GM21447 (cell line): ENCODE results near the gene AR.

Experiments
- ATAC-seq: cut with Tn5 transposase; IDR thresholded peaks from one replicate; pipeline ENCODE4 v1.9.1; 2021; ENCODE audit not compliant: unreplicated experiment

AR gene, protein sequence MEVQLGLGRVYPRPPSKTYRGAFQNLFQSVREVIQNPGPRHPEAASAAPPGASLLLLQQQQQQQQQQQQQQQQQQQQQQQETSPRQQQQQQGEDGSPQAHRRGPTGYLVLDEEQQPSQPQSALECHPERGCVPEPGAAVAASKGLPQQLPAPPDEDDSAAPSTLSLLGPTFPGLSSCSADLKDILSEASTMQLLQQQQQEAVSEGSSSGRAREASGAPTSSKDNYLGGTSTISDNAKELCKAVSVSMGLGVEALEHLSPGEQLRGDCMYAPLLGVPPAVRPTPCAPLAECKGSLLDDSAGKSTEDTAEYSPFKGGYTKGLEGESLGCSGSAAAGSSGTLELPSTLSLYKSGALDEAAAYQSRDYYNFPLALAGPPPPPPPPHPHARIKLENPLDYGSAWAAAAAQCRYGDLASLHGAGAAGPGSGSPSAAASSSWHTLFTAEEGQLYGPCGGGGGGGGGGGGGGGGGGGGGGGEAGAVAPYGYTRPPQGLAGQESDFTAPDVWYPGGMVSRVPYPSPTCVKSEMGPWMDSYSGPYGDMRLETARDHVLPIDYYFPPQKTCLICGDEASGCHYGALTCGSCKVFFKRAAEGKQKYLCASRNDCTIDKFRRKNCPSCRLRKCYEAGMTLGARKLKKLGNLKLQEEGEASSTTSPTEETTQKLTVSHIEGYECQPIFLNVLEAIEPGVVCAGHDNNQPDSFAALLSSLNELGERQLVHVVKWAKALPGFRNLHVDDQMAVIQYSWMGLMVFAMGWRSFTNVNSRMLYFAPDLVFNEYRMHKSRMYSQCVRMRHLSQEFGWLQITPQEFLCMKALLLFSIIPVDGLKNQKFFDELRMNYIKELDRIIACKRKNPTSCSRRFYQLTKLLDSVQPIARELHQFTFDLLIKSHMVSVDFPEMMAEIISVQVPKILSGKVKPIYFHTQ

DNA sequence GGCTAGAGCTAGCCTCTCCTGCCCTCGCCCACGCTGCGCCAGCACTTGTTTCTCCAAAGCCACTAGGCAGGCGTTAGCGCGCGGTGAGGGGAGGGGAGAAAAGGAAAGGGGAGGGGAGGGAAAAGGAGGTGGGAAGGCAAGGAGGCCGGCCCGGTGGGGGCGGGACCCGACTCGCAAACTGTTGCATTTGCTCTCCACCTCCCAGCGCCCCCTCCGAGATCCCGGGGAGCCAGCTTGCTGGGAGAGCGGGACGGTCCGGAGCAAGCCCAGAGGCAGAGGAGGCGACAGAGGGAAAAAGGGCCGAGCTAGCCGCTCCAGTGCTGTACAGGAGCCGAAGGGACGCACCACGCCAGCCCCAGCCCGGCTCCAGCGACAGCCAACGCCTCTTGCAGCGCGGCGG lies at the start of gene AR:
Gene AR, plus strand, starts transcription at position 204 of the 400 bp plus-strand sequence. CDS start 1,126 bp downstream, outside the sequence.
- ATAC-seq, result no peak

DNA sequence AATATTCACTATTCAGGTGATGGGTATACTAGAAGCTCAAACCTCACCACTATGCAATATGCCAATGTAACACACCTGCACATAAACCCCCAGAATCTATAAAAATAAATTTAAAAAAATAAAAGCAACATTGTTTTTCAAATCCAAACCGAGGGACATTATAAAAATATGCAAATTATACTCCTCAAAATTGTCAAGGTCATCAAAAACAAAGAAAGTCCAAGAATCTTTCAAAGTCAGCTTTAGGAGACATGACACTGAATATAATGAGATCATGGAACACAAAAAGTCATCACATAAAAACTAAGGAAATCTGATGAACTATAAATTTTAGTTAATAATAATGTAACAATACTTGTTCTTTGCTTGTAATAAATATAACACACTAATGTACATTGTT lies 43.2 kb upstream of the AR start:
- ATAC-seq, result no peak

DNA sequence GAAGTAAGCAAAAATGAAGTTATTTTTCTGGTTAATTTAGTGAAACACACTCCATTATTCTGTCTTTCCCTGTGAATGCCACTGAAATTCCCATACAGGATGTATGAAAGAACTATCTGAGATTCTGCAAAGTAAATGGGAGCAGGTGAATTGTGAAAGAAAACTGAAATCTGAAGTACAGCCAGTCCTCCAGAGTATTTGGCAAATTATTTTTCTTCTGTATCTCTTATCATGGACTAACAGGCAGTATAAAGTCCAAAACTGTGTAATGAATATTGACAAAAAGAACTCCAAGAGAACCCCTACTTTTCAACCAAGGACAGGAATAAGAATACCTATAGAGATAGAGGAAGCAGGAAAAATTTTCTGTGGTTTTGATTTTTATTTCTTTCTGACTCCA lies 40.8 kb upstream of the AR start:
- ATAC-seq, result no peak

DNA sequence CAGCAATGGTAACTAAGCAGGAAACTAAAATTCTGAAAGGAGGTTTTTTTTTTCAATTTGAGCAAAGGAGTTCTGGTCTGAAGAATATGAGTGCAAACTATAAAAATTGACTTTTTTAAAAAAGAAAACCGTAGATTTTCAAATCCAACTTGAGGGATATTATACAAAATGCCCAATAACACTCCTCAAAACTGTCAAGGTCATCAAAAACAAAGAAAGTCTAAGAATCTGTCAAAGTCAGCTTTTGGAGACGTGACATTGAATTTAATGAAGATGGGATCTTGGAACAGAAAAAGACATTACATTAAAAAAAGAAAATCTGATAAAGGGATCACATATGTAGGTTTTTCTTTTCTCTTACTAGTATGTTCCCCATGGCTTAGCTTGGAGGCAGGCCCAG lies 40.4 kb upstream of the AR start:
- ATAC-seq, result no peak

DNA sequence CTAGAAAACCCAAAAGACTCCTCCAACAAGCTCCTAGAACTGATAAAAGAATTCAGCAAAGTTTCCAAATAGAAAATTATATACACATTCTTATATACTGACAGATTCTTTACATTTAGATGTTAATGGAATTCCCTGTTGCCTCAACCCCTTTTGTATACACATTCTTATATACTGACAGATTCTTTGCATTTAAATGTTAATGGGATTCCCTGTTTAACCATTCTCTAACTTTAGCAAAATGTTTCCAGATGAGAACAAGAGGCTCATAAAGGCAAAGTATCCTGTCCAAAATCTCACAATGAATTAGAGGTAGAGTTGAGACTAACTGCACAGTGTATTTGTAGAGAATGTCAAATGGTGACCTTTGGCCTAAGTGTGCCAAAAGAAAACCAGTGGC lies 23.1 kb upstream of the AR start:
- no peak for ATAC-seq

DNA sequence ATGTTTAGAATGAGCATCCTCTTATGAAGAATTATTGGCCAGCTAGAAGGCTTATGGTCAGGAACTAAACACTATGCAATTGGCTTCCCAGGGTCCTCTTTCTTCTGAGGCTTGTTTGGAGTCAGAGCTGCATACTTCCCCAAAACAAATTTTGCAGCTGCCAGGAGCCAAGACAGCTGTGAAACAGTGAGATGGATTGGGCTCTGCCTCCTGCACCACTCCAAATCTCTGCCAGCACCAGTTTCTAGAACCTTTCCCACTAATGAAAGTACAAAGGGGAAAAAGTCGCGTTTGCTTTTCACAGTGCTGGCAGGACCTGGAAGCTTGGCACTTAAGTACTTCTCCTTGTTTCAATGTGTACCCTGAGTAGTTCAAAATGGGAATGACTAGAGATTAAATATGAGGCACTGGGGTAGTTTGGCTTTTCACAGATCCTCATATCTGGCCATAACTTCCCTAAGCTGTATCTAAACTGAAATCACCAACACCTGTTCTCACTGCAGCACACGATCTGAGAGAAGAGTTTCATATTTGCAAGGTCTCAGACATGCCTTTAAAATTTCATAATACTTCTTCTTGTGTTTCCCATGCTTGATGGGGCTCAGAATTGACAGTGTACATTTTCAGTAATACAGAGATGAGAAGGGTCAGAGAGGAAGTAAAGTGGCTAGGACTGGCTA lies 20.7 kb upstream of the AR start:
- no peak for ATAC-seq

DNA sequence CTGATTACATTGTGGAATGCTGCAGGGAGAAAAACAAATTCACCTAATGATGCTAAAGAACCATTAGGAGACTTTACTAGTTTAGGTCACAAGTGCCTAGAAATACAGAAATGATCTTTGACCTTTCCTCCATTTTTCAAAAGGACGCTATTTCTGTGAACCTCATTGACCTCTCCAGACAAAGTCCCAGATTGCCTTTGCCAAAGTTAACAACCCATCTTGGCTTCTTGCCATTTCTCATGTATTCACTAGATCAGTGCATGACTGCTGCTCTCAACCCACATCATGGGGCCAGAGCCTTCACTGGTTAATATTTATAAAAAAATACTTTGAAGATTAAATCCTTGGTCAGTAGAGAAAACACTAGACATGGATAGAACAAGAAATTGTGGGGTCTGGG lies 19.9 kb upstream of the AR start:
- ATAC-seq, result no peak

DNA sequence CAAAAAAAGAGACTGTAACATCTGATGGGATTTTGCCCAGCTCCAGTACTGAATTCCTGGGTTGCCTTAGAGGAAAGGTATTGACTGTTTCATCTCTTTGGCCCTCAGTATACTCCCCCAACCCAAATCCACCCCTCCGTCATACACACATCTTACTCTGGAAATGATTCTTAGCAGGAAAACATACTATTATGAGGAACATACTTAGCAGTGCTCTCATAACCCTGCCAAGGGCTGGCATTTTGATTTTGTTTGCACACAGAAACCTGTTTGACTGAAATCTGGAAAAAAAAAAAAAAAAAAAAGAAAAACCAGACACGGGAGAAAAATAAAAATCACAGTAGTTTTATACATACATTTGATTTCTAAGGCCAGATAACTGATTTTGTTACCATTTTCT lies 19.4 kb upstream of the AR start:
- no peak for ATAC-seq

DNA sequence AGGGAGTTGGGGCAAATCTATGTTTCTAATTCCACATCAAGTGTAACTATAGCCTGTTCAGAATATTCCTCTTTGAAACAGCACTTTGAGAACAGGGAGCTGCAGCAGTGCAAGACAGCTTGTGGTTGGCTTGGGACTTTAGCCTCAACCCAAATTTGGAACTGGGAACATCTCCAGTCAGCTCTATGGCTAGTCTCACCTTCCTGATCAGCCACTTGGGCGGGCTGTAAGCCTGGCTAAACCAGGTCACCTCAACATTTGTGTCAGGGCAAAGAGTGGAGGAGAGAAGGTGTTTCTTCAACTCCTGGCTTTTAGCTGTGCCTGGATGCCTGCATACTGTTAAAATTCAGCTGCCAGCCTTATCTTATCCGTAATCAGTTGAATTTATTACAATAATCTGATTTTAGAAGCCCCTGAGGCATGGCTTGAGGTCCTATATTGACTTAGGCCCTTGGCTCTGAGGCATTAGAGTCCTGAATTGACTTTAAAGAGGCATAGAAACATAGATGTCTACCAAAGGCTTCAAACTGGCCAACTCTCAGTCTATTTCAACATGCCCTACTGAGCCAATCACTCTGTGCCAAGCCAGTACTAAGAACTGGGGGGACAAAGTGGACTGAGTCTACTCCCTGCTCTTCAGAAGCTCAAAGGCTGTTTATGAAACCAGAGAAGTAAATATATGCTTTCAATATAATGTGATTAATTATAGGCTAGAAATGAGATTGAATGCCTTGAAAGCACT lies 18.7 kb upstream of the AR start:
- ATAC-seq, result no peak

DNA sequence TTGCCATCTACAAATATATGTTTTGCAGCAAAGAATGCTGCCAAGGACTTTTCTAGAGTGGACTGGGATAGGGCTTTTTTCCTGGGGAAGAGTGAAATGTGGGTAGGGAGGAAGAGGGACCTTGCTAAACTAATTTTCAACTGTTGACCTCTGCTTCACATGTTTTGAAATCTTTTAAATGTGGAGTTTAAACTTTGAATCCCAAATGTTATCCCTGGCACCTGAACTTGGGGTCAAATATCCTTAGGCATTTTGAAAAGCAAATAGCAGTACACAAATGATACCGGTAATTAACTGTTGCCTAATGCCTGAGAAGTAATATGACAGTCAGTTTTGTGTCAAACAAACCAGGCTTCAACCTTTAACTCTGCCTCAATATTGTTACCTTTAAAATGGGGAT lies 7.3 kb upstream of the AR start:
- no peak for ATAC-seq

DNA sequence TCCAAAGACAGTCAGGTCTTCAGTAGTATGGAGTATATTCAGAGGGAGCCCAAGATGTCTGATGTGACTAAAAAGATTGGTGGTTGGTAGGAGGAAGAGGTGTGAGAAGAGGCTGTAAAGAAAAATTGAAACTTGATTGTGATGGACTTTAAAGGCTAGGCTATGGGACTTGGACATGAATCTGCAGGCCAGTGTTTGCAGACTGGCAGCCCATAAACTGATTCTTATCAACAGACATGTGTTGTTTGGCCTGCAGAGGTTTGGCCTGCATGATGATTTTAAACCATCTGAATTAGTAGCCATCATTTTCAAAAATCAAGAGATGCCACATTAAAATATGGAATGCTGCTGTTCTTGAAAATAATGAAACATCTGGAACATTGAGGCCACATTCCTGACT lies 5.4 kb upstream of the AR start:
- no peak for ATAC-seq

DNA sequence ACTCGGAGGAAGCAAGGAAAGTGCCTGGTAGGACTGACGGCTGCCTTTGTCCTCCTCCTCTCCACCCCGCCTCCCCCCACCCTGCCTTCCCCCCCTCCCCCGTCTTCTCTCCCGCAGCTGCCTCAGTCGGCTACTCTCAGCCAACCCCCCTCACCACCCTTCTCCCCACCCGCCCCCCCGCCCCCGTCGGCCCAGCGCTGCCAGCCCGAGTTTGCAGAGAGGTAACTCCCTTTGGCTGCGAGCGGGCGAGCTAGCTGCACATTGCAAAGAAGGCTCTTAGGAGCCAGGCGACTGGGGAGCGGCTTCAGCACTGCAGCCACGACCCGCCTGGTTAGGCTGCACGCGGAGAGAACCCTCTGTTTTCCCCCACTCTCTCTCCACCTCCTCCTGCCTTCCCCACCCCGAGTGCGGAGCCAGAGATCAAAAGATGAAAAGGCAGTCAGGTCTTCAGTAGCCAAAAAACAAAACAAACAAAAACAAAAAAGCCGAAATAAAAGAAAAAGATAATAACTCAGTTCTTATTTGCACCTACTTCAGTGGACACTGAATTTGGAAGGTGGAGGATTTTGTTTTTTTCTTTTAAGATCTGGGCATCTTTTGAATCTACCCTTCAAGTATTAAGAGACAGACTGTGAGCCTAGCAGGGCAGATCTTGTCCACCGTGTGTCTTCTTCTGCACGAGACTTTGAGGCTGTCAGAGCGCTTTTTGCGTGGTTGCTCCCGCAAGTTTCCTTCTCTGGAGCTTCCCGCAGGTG lies 637 bp downstream of the AR start:
- no peak for ATAC-seq

DNA sequence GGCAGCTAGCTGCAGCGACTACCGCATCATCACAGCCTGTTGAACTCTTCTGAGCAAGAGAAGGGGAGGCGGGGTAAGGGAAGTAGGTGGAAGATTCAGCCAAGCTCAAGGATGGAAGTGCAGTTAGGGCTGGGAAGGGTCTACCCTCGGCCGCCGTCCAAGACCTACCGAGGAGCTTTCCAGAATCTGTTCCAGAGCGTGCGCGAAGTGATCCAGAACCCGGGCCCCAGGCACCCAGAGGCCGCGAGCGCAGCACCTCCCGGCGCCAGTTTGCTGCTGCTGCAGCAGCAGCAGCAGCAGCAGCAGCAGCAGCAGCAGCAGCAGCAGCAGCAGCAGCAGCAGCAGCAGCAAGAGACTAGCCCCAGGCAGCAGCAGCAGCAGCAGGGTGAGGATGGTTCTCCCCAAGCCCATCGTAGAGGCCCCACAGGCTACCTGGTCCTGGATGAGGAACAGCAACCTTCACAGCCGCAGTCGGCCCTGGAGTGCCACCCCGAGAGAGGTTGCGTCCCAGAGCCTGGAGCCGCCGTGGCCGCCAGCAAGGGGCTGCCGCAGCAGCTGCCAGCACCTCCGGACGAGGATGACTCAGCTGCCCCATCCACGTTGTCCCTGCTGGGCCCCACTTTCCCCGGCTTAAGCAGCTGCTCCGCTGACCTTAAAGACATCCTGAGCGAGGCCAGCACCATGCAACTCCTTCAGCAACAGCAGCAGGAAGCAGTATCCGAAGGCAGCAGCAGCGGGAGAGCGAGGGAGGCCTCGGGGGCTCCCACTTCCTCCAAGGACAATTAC lies 1.4 kb downstream of the AR start:
- no peak for ATAC-seq

DNA sequence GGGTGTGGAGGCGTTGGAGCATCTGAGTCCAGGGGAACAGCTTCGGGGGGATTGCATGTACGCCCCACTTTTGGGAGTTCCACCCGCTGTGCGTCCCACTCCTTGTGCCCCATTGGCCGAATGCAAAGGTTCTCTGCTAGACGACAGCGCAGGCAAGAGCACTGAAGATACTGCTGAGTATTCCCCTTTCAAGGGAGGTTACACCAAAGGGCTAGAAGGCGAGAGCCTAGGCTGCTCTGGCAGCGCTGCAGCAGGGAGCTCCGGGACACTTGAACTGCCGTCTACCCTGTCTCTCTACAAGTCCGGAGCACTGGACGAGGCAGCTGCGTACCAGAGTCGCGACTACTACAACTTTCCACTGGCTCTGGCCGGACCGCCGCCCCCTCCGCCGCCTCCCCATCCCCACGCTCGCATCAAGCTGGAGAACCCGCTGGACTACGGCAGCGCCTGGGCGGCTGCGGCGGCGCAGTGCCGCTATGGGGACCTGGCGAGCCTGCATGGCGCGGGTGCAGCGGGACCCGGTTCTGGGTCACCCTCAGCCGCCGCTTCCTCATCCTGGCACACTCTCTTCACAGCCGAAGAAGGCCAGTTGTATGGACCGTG lies 2.2 kb downstream of the AR start:
- no peak for ATAC-seq

DNA sequence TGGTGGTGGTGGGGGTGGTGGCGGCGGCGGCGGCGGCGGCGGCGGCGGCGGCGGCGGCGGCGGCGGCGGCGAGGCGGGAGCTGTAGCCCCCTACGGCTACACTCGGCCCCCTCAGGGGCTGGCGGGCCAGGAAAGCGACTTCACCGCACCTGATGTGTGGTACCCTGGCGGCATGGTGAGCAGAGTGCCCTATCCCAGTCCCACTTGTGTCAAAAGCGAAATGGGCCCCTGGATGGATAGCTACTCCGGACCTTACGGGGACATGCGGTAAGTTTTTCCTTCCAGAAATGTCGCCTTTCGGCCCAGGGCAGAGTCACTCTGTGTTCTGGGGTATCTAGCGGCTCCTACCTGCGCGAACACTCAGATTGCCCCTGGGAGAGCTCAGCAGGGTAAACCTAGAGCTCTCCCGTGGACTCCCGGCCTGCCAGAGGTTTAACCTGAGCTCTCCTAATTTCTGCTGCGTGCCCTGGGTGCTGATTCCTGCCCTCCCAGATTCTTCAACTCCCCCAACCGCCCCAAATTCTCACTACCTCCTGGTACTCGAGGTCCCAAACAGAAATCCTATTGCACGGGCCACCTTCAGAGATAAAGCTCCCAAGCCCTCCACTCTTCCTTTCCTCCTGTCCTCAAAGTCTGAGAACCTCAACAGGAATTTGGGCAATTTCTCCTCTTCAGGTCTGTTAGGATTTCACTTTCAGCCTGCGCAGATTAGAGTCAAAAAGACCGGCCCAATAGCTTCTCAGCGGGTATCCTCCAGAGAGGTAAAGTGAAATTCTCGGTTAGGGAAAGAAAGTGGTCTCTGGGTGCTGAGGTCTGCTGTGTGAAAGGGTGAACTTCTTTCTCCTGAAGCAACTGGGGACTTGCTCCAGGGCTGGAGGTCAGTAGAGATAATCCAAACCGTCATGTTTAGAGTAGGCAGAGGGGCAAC lies 2.9 kb downstream of the AR start:
- ATAC-seq, result no peak

DNA sequence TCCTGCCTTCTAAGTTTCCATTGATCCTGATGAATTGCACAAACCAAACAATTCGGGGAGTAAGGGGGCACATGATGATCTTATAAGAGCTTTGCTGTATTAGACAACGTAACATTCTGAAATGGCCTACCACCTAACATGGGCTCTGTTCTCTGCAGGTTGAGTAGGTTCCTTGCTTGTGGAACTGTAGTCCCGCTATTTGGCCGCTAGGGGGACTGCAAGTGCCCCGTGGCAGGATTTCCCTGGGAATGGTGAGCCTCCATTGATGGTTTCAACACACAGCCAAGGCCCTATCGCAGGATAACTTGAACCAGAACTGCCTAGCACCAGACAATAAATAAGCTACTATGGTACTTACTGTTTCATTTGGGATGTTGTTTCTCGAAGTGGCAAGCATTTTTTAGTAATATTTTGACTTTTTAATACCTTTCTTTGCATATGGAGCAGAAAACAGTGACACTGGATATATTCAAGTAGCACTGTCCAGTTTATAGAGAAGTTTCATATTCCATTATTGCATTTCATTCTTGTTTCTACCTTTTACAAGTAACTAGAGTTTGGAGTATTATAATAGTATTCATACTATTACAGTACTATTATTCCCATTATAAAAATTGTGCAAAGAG lies 11.9 kb downstream of the AR start:
- ATAC-seq, result no peak

DNA sequence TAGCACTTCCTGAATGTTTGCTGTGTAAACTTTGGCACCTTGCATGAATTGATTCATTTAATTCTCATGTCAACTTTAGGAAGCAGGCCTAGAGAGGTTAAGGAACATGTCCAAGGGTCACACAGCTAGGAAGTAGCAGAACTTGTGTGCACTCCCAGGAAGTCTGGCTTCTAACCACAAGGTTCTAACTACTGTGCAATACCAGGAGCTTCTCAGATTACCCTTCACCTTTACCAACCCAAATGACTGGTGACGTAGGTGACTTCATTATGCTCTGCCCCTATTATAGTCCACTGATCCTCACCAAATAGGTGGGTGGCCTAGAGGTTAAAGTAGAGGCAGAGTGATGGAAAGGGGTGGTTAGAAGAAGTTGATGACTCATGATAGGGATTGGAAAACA lies 14.4 kb downstream of the AR start:
- ATAC-seq, result no peak
